Measurements from ENCODE around the gene INSIG1.

Gene INSIG1

GRCh38 chr7:155277385-155277994 lies 20.2 kb upstream of the INSIG1 start:
- H3K27me3 ChIP-seq (ENCODE audit: control insufficient read depth in 1 of 2, insufficient read depth in 2 of 2, low read length in 2 of 2) = peaks cover 0 to 19% of the 10 kb centered on the region in 2 donors

GRCh38 chr7:155278921-155279320 lies 18.8 kb upstream of the INSIG1 start:
- Histone ChIP-seq H3K4me1 (ENCODE audit: control insufficient read depth, insufficient read depth, low read length) (no peaks in the 10 kb centered on the region), H3K9ac (ENCODE audit: low read length in 2 of 2) (no peak overlapping the region), H3K27me3 (ENCODE audit: control insufficient read depth in 1 of 2, insufficient read depth in 2 of 2, low read length in 2 of 2) (peaks cover 0 to 14% of the 10 kb centered on the region in 2 donors), H3K36me3 (ENCODE audit: control insufficient read depth in 2 of 2, insufficient read depth in 2 of 2, low read length in 2 of 2) (no peaks in the 10 kb centered on the region), H3K27ac (ENCODE audit: low read length) (no peak overlapping the region), H3K4me3 (ENCODE audit: low read length in 2 of 2) (no peak overlapping the region), H3K9me3 (ENCODE audit: control insufficient read depth in 2 of 2, low read length in 2 of 2) (no peaks in the 10 kb centered on the region)

More at GRCh38 chr7:155277385-155277994, 20.2 kb upstream of the INSIG1 start:
- H3K9ac ChIP-seq (ENCODE audit: low read length in 2 of 2) = no peak overlapping the region
- H3K4me3 ChIP-seq (ENCODE audit: low read length in 2 of 2) = no peak overlapping the region
- no peak overlapping the region for H3K27ac ChIP-seq (ENCODE audit: low read length)
- H3K36me3 ChIP-seq (ENCODE audit: control insufficient read depth in 2 of 2, insufficient read depth in 2 of 2, low read length in 2 of 2) = no peaks in the 10 kb centered on the region
- no peaks in the 10 kb centered on the region for H3K4me1 ChIP-seq (ENCODE audit: control insufficient read depth, insufficient read depth, low read length)
- no peaks in the 10 kb centered on the region for H3K9me3 ChIP-seq (ENCODE audit: control insufficient read depth in 2 of 2, low read length in 2 of 2)

- Histone ChIP-seq H3K36me3 (ENCODE audit: control insufficient read depth in 2 of 2, insufficient read depth in 2 of 2, low read length in 2 of 2) (no peaks in the 10 kb centered on the region), H3K9ac (ENCODE audit: low read length in 2 of 2) (no peak overlapping the region), H3K4me1 (ENCODE audit: control insufficient read depth, insufficient read depth, low read length) (no peaks in the 10 kb centered on the region), H3K4me3 (ENCODE audit: low read length in 2 of 2) (no peak overlapping the region), H3K27ac (ENCODE audit: low read length) (no peak overlapping the region), H3K27me3 (ENCODE audit: control insufficient read depth in 1 of 2, insufficient read depth in 2 of 2, low read length in 2 of 2) (peaks cover 0 to 16% of the 10 kb centered on the region in 2 donors), H3K9me3 (ENCODE audit: control insufficient read depth in 2 of 2, low read length in 2 of 2) (no peaks in the 10 kb centered on the region)
These were observed 17.8 kb upstream of the INSIG1 start for GRCh38 chr7:155279787-155280445.

- no peak overlapping the region for H3K4me3 ChIP-seq (ENCODE audit: low read length in 2 of 2)
- H3K36me3 ChIP-seq (ENCODE audit: control insufficient read depth in 2 of 2, insufficient read depth in 2 of 2, low read length in 2 of 2) = no peaks in the 10 kb centered on the region
- no peak overlapping the region for H3K9ac ChIP-seq (ENCODE audit: low read length in 2 of 2)
- no peaks in the 10 kb centered on the region for H3K9me3 ChIP-seq (ENCODE audit: control insufficient read depth in 2 of 2, low read length in 2 of 2)
- H3K27me3 ChIP-seq (ENCODE audit: control insufficient read depth in 1 of 2, insufficient read depth in 2 of 2, low read length in 2 of 2) = peaks cover 0 to 20% of the 10 kb centered on the region in 2 donors
- no peaks in the 10 kb centered on the region for H3K4me1 ChIP-seq (ENCODE audit: control insufficient read depth, insufficient read depth, low read length)
- no peak overlapping the region for H3K27ac ChIP-seq (ENCODE audit: low read length)
These were observed 17.0 kb upstream of the INSIG1 start for GRCh38 chr7:155280446-155281397.

GRCh38 chr7:155281398-155281969 lies 16.2 kb upstream of the INSIG1 start:
- Histone ChIP-seq H3K9me3 (ENCODE audit: control insufficient read depth in 2 of 2, low read length in 2 of 2) (no peaks in the 10 kb centered on the region), H3K4me1 (ENCODE audit: control insufficient read depth, insufficient read depth, low read length) (no peaks in the 10 kb centered on the region), H3K9ac (ENCODE audit: low read length in 2 of 2) (no peak overlapping the region), H3K27me3 (ENCODE audit: control insufficient read depth in 1 of 2, insufficient read depth in 2 of 2, low read length in 2 of 2) (peaks cover 0 to 19% of the 10 kb centered on the region in 2 donors), H3K4me3 (ENCODE audit: low read length in 2 of 2) (no peak overlapping the region), H3K27ac (ENCODE audit: low read length) (no peak overlapping the region), H3K36me3 (ENCODE audit: control insufficient read depth in 2 of 2, insufficient read depth in 2 of 2, low read length in 2 of 2) (no peaks in the 10 kb centered on the region)

GRCh38 chr7:155282671-155283070 lies 15.0 kb upstream of the INSIG1 start:
- no peaks in the 10 kb centered on the region for H3K36me3 ChIP-seq (ENCODE audit: control insufficient read depth in 2 of 2, insufficient read depth in 2 of 2, low read length in 2 of 2)
- H3K9me3 ChIP-seq (ENCODE audit: control insufficient read depth in 2 of 2, low read length in 2 of 2) = no peaks in the 10 kb centered on the region
- H3K27me3 ChIP-seq (ENCODE audit: control insufficient read depth in 1 of 2, insufficient read depth in 2 of 2, low read length in 2 of 2) = peaks cover 0 to 13% of the 10 kb centered on the region in 2 donors
- no peaks in the 10 kb centered on the region for H3K4me1 ChIP-seq (ENCODE audit: control insufficient read depth, insufficient read depth, low read length)
- no peak overlapping the region for H3K9ac ChIP-seq (ENCODE audit: low read length in 2 of 2)
- H3K27ac ChIP-seq (ENCODE audit: low read length) = no peak overlapping the region
- H3K4me3 ChIP-seq (ENCODE audit: low read length in 2 of 2) = no peak overlapping the region

- H3K36me3 ChIP-seq (ENCODE audit: control insufficient read depth in 2 of 2, insufficient read depth in 2 of 2, low read length in 2 of 2) = no peaks in the 10 kb centered on the region
- no peak overlapping the region for H3K27ac ChIP-seq (ENCODE audit: low read length)
- no peaks in the 10 kb centered on the region for H3K4me1 ChIP-seq (ENCODE audit: control insufficient read depth, insufficient read depth, low read length)
- H3K9me3 ChIP-seq (ENCODE audit: control insufficient read depth in 2 of 2, low read length in 2 of 2) = no peaks in the 10 kb centered on the region
- H3K9ac ChIP-seq (ENCODE audit: low read length in 2 of 2) = no peak overlapping the region
- peaks cover 0 to 11% of the 10 kb centered on the region in 2 donors for H3K27me3 ChIP-seq (ENCODE audit: control insufficient read depth in 1 of 2, insufficient read depth in 2 of 2, low read length in 2 of 2)
- H3K4me3 ChIP-seq (ENCODE audit: low read length in 2 of 2) = no peak overlapping the region
These were observed 14.0 kb upstream of the INSIG1 start for GRCh38 chr7:155283565-155284194.

GRCh38 chr7:155284496-155285274 lies 13.0 kb upstream of the INSIG1 start:
- H3K4me3 ChIP-seq (ENCODE audit: low read length in 2 of 2) = no peak overlapping the region
- no peaks in the 10 kb centered on the region for H3K36me3 ChIP-seq (ENCODE audit: control insufficient read depth in 2 of 2, insufficient read depth in 2 of 2, low read length in 2 of 2)
- no peaks in the 10 kb centered on the region for H3K4me1 ChIP-seq (ENCODE audit: control insufficient read depth, insufficient read depth, low read length)
- H3K9me3 ChIP-seq (ENCODE audit: control insufficient read depth in 2 of 2, low read length in 2 of 2) = no peaks in the 10 kb centered on the region
- H3K27ac ChIP-seq (ENCODE audit: low read length) = no peak overlapping the region
- no peak overlapping the region for H3K9ac ChIP-seq (ENCODE audit: low read length in 2 of 2)
- peaks cover 0 to 5% of the 10 kb centered on the region in 2 donors for H3K27me3 ChIP-seq (ENCODE audit: control insufficient read depth in 1 of 2, insufficient read depth in 2 of 2, low read length in 2 of 2)

- no peak overlapping the region for H3K27ac ChIP-seq (ENCODE audit: low read length)
- H3K9ac ChIP-seq (ENCODE audit: low read length in 2 of 2) = no peak overlapping the region
- H3K27me3 ChIP-seq (ENCODE audit: control insufficient read depth in 1 of 2, insufficient read depth in 2 of 2, low read length in 2 of 2) = peaks cover 0 to 5% of the 10 kb centered on the region in 2 donors
- H3K4me3 ChIP-seq (ENCODE audit: low read length in 2 of 2) = no peak overlapping the region
- no peaks in the 10 kb centered on the region for H3K4me1 ChIP-seq (ENCODE audit: control insufficient read depth, insufficient read depth, low read length)
- no peaks in the 10 kb centered on the region for H3K36me3 ChIP-seq (ENCODE audit: control insufficient read depth in 2 of 2, insufficient read depth in 2 of 2, low read length in 2 of 2)
- H3K9me3 ChIP-seq (ENCODE audit: control insufficient read depth in 2 of 2, low read length in 2 of 2) = no peaks in the 10 kb centered on the region
These were observed 12.3 kb upstream of the INSIG1 start for GRCh38 chr7:155285423-155285822.

Data from stomach smooth muscle (tissue), 2 donors.